ENCODE measurements around the gene IMMP2L. TPM values are rescaled to one million over a fixed set of nuclear protein-coding genes. Genes with fewer than 3 reads are reported as not detected.

The IMMP2L gene
- total RNA-seq, 4 donors from 2014 or later = 12.0 to 22.2 (median 17.5) TPM

GRCh38 chr7:110721395-110721794 lies 840.9 kb downstream of the IMMP2L start:
- H3K27ac ChIP-seq (replicated peaks in 1 of 4) = no peak overlapping the region
- H3K4me1 ChIP-seq = no peaks in the 10 kb centered on the region
- 86% methylated on average over 2 of the region's 2 CpGs for WGBS
- H3K27me3 ChIP-seq = no peaks in the 10 kb centered on the region
- no peaks in the 10 kb centered on the region for H3K36me3 ChIP-seq
- no peak overlapping the region for H3K4me3 ChIP-seq
- no peaks in the 10 kb centered on the region for H3K9me3 ChIP-seq
- TF ChIP-seq EP300 (IDR thresholded peaks at IDR 0.05) (no peak), POLR2A (IDR thresholded peaks at IDR 0.05; ENCODE audit: low read depth) (no peak), POLR2AphosphoS5 (IDR thresholded peaks at IDR 0.05) (no peak)
- TF ChIP-seq, protein P1, sequence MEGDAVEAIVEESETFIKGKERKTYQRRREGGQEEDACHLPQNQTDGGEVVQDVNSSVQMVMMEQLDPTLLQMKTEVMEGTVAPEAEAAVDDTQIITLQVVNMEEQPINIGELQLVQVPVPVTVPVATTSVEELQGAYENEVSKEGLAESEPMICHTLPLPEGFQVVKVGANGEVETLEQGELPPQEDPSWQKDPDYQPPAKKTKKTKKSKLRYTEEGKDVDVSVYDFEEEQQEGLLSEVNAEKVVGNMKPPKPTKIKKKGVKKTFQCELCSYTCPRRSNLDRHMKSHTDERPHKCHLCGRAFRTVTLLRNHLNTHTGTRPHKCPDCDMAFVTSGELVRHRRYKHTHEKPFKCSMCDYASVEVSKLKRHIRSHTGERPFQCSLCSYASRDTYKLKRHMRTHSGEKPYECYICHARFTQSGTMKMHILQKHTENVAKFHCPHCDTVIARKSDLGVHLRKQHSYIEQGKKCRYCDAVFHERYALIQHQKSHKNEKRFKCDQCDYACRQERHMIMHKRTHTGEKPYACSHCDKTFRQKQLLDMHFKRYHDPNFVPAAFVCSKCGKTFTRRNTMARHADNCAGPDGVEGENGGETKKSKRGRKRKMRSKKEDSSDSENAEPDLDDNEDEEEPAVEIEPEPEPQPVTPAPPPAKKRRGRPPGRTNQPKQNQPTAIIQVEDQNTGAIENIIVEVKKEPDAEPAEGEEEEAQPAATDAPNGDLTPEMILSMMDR (IDR thresholded peaks at IDR 0.05) = no peak
- intact Hi-C loops (cut with DNase I) = no loop called here
- no peak for DNase-seq (ENCODE audit: extremely low spot score)

GRCh38 chr7:110720626-110721025 lies 841.7 kb downstream of the IMMP2L start:
- no peaks in the 10 kb centered on the region for H3K27me3 ChIP-seq
- intact Hi-C loops (cut with DNase I) = no loop called here
- DNase-seq (ENCODE audit: extremely low spot score) = no peak
- 93% methylated on average over 3 of the region's 3 CpGs for WGBS
- no peaks in the 10 kb centered on the region for H3K4me1 ChIP-seq
- TF ChIP-seq POLR2A (IDR thresholded peaks at IDR 0.05; ENCODE audit: low read depth) (no peak), EP300 (IDR thresholded peaks at IDR 0.05) (no peak), POLR2AphosphoS5 (IDR thresholded peaks at IDR 0.05) (no peak)
- TF ChIP-seq, protein P1 (IDR thresholded peaks at IDR 0.05) = no peak
- no peak overlapping the region for H3K4me3 ChIP-seq
- no peak overlapping the region for H3K27ac ChIP-seq (replicated peaks in 1 of 4)
- H3K36me3 ChIP-seq = no peaks in the 10 kb centered on the region
- H3K9me3 ChIP-seq = no peaks in the 10 kb centered on the region

DNA sequence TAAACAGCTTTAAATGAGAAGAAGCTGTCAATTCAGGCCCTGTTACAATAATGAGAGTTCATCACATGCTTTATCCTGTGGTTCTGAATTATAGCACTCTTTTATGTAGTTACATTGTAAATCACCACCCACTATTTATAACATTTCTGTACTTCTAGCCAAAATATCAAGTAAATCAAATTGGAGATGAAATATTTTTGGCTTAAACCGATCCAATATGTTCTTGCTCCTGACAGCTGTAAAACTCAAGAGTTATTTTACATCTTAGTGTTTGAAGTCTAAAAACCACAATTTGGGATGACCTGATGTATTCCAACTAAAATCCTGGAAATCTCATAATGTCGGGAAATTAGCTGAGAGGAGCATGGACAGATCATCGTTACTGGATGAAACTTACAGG lies 842.6 kb downstream of the IMMP2L start:
- H3K4me3 ChIP-seq = no peak overlapping the region
- intact Hi-C loops (cut with DNase I) = no loop called here
- no peaks in the 10 kb centered on the region for H3K27me3 ChIP-seq
- TF ChIP-seq EP300 (IDR thresholded peaks at IDR 0.05) (no peak), POLR2AphosphoS5 (IDR thresholded peaks at IDR 0.05) (no peak), POLR2A (IDR thresholded peaks at IDR 0.05; ENCODE audit: low read depth) (no peak)
- TF ChIP-seq, protein P1 (IDR thresholded peaks at IDR 0.05) = no peak
- DNase-seq (ENCODE audit: extremely low spot score) = no peak
- whole genome bisulfite sequencing = 79% methylated on average over 3 of the region's 3 CpGs
- no peak overlapping the region for H3K27ac ChIP-seq (replicated peaks in 1 of 4)
- no peaks in the 10 kb centered on the region for H3K4me1 ChIP-seq
- no peaks in the 10 kb centered on the region for H3K36me3 ChIP-seq
- H3K9me3 ChIP-seq = no peaks in the 10 kb centered on the region

DNA sequence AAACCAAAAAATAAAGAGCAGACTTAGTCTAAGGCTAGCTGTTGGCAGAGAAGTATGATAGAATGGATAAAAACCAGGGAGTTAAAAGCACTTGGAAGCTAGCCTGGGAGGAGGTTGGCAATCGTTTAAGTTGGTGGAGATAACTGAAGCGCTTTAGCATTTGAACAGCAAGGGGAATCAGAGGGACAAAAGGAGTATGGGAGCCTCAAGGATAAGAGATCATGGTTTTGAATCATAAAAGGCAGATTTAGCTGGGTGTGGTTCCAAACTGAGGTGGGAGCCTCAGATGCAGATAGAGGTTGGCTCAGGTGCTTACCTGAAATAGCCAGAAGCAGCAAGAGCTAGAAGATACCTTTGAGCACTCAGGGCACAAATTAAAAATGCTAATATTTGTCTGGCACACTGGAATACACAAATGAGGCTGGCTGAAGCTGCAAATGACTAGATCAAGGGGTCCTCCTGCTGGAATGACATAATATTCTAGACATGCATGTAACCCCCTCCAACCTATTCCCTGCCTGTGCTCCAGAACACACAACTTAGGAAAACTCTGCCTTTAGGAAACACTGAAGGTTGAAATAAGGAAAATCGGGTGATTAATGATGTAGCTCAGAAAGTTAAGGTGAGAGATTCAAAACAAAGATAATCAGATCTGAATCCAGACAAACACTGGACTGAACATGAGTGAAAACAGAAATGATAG lies 843.6 kb downstream of the IMMP2L start:
- Histone ChIP-seq H3K27me3 (no peaks in the 10 kb centered on the region), H3K4me1 (no peaks in the 10 kb centered on the region), H3K4me3 (no peak overlapping the region), H3K27ac (replicated peaks in 1 of 4) (no peak overlapping the region), H3K9me3 (no peaks in the 10 kb centered on the region), H3K36me3 (no peaks in the 10 kb centered on the region)
- TF ChIP-seq POLR2AphosphoS5 (IDR thresholded peaks at IDR 0.05) (no peak), EP300 (IDR thresholded peaks at IDR 0.05) (no peak), POLR2A (IDR thresholded peaks at IDR 0.05; ENCODE audit: low read depth) (no peak)
- TF ChIP-seq, protein P1 (IDR thresholded peaks at IDR 0.05) = no peak
- DNase-seq (ENCODE audit: extremely low spot score) = no peak
- intact Hi-C loops (cut with DNase I) = no loop called here
- WGBS = 68% methylated on average over 3 of the region's 3 CpGs

DNA sequence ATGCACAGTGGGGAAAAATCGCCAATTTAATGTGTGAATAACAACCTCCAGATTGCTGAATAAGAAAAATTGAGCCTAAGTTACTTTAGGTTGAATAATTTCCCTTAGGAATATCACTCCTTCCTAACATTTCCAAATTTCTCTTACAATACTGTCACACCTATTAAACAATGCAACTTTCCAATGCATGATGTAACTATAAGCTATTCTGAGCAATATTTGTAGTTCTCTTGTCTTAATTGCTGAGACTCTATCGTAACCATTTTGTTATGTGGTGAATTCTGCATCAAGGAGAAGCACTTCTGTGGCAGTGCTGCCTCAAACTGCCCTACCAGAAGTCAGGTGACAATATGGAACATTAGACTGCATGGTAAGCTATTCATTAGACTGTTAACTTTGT lies 858.1 kb downstream of the IMMP2L start:
- no peak for DNase-seq (ENCODE audit: extremely low spot score)
- WGBS = 83% methylated on average over 2 of the region's 2 CpGs
- H3K36me3 ChIP-seq = no peaks in the 10 kb centered on the region
- intact Hi-C loops (cut with DNase I) = no loop called here
- no peak overlapping the region for H3K27ac ChIP-seq (replicated peaks in 1 of 4)
- H3K4me3 ChIP-seq = no peak overlapping the region
- TF ChIP-seq POLR2A (IDR thresholded peaks at IDR 0.05; ENCODE audit: low read depth) = no peak
- no peak for TF ChIP-seq POLR2AphosphoS5 (IDR thresholded peaks at IDR 0.05)
- TF ChIP-seq EP300 (IDR thresholded peaks at IDR 0.05) = no peak
- TF ChIP-seq, protein P1 (IDR thresholded peaks at IDR 0.05) = no peak
- H3K4me1 ChIP-seq = no peaks in the 10 kb centered on the region
- H3K9me3 ChIP-seq = no peaks in the 10 kb centered on the region
- H3K27me3 ChIP-seq = no peaks in the 10 kb centered on the region

Data from esophagus muscularis mucosa (tissue), 4 donors.